Cardiac fibroblast (primary cell): ENCODE measurements around the gene WDR77.

Source experiments
- DNase-seq, 2 donors: peaks; one replicate each; pipeline versions ENCODE4 v3.0.0 to v3.0.0-alpha.2; 2010; ENCODE audit warnings: low read depth in 2 of 2
- H3K4me3 ChIP-seq, 2 donors: replicated peaks in 1 of 2; 1 replicate in 1 of 2; 2 replicates in 1 of 2; pipeline ENCODE4 v1.5.1; 2011; ENCODE audit warnings: low read depth in 2 of 2, low read length in 2 of 2, mild to moderate bottlenecking in 2 of 2, moderate library complexity in 1 of 2
- TF ChIP-seq, protein P1 (sequence below): IDR thresholded peaks from one replicate; pipeline ENCODE4 v1.5.1; 2011; ENCODE audit warnings: low read depth, mild to moderate bottlenecking, low read length, inconsistent platforms

The WDR77 gene

GRCh38 chr1:111448918-111449702 is at the start of gene WDR77, which contains the start of gene ATP5PB:
WDR77 (minus strand) TSS chr1:111449256; CDS start chr1:111449169, 87 bp downstream.
ATP5PB (plus strand) TSS chr1:111449464; CDS start chr1:111449542, 78 bp downstream.
- H3K4me3 ChIP-seq = peak within 1 kb of the TSS; percentile 90 to 91
- TF ChIP-seq, protein P1, sequence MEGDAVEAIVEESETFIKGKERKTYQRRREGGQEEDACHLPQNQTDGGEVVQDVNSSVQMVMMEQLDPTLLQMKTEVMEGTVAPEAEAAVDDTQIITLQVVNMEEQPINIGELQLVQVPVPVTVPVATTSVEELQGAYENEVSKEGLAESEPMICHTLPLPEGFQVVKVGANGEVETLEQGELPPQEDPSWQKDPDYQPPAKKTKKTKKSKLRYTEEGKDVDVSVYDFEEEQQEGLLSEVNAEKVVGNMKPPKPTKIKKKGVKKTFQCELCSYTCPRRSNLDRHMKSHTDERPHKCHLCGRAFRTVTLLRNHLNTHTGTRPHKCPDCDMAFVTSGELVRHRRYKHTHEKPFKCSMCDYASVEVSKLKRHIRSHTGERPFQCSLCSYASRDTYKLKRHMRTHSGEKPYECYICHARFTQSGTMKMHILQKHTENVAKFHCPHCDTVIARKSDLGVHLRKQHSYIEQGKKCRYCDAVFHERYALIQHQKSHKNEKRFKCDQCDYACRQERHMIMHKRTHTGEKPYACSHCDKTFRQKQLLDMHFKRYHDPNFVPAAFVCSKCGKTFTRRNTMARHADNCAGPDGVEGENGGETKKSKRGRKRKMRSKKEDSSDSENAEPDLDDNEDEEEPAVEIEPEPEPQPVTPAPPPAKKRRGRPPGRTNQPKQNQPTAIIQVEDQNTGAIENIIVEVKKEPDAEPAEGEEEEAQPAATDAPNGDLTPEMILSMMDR = no peak
- peak; percentile 99 to 100 for DNase-seq

DNA sequence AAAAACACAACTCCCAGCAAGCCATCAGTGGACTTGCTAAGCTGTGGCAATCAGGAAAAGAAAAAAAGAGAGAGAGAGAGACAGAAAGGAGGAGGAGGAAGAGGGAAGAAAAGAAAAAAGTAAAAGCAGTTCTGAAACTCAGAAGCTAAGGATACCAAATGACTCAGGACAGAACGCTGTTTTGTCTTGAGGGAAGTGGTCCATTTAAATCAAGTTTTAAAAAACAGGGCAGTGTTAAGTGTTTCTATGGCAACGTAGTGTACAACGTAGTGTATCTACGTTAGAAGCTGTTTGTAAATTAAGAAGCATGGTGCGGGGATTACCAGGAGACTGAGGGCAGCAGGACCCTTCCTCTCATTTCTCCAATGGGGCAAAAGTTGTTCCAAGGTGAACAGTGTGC is 48.5 kb upstream of the WDR77 start:
- H3K4me3 ChIP-seq = no peak overlapping the region
- DNase-seq = no peak
- TF ChIP-seq, protein P1 = no peak

- no peak for DNase-seq
- H3K4me3 ChIP-seq = no peak overlapping the region
- TF ChIP-seq, protein P1 = no peak
Measured at GRCh38 chr1:111496398-111496797, 47.3 kb upstream of the WDR77 start.

DNA sequence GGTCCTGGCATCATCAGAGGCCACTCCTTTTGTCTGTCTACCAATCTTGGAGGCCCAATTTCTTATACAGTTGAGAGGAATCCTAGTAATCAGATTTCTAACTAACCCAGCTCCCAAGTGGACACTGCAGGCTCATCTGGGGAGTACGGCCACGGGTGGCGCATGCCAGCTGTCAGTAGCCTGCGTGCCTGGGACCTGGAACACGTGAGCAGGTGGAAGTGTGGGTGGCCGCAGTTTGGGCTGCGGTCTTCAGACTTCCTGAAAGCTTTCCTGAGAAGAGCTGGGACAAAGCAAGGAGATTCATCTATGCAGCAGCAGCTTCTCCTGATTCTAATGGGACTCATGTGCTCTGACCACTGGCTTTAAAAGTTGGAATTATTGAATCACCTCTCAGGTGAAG is 42.0 kb upstream of the WDR77 start:
- H3K4me3 ChIP-seq = no peak overlapping the region
- TF ChIP-seq, protein P1 = no peak

GRCh38 chr1:111490220-111490619 is 41.2 kb upstream of the WDR77 start:
- no peak for DNase-seq
- TF ChIP-seq, protein P1 = no peak
- no peak overlapping the region for H3K4me3 ChIP-seq

More for the DNA sequence above, 42.0 kb upstream of the WDR77 start:
- no peak for DNase-seq

DNA sequence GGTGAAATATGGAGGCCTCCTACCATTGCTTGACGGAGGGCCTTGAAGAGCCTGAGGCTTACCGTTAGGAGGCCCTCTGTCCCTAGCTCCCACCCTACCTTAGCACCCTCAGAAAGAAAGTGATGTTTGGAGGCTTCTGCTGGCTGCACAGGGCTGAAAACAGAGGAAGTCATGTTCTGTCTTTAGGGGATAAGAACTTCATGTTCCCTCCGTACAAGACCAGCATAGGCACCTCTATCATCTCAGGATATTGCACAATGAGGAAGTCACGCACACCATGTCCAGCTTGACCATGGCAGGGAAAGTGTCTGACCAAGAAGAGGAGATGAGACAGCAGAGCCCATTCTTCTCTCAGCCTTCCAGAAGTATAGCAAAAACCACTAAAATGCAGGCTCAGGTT is 40.5 kb upstream of the WDR77 start:
- TF ChIP-seq, protein P1 = no peak
- DNase-seq = peak; percentile 40 to 82
- H3K4me3 ChIP-seq = no peak overlapping the region
